Panc1 (cell line): Measurements from ENCODE around the gene SPATA22.

Experiments used
- CTCF ChIP-seq: fragments of 450-650 bp; IDR thresholded peaks from 2 replicates; pipeline ENCODE4 v1.5.1; 2017; ENCODE audit warnings: mild to moderate bottlenecking
- POLR2AphosphoS5 ChIP-seq: IDR thresholded peaks from 2 replicates; pipeline ENCODE4 v1.6.1; 2012; ENCODE audit warnings: mild to moderate bottlenecking, low read depth, low read length, moderate library complexity
- REST ChIP-seq, 2 experiments: IDR thresholded peaks; 2 replicates each; pipeline ENCODE4 v1.6.1; 2011 to 2012; ENCODE audit warnings: low read depth in 2 of 2, control low read depth in 1 of 2, low read length in 1 of 2, mild to moderate bottlenecking in 1 of 2, moderate library complexity in 1 of 2; ENCODE audit not compliant: insufficient read depth in 1 of 2
- SIN3A ChIP-seq: IDR thresholded peaks from 2 replicates; pipeline ENCODE4 v1.6.1; 2012; ENCODE audit warnings: low read depth, mild to moderate bottlenecking, low read length, moderate library complexity, borderline replicate concordance; ENCODE audit not compliant: insufficient read depth
- TCF7L2 ChIP-seq: IDR thresholded peaks from 2 replicates; pipeline ENCODE4 v1.6.1; 2011; ENCODE audit warnings: mild to moderate bottlenecking, low read depth, low read length, inconsistent platforms

- TF ChIP-seq CTCF (no peak), REST (IDR thresholded peaks at IDR 0.05; ENCODE audit: insufficient read depth in 1 of 2, low read depth in 2 of 2, low read length in 1 of 2) (no peak), SIN3A (no peak), TCF7L2 (no peak), POLR2AphosphoS5 (no peak)
These were observed 3.6 kb upstream of the SPATA22 start for GRCh38 chr17:3475251-3475685.
